Inflammatory macrophage treated with lipopolysaccharide for 4 hours (primary cell): ENCODE results near the gene RAF1.

ENCODE experiments used
- DNase-seq: peaks from one replicate; pipeline ENCODE4 v3.0.0-alpha.2; 2020

The RAF1 gene

GRCh38 chr3:12588039-12589009 lies 75.6 kb downstream of the RAF1 start:
- peak; percentile 27 for DNase-seq

- no peak for DNase-seq
Measured at GRCh38 chr3:12586403-12586802, 77.5 kb downstream of the RAF1 start.

GRCh38 chr3:12585970-12586369 lies 77.9 kb downstream of the RAF1 start:
- DNase-seq: no peak

DNA sequence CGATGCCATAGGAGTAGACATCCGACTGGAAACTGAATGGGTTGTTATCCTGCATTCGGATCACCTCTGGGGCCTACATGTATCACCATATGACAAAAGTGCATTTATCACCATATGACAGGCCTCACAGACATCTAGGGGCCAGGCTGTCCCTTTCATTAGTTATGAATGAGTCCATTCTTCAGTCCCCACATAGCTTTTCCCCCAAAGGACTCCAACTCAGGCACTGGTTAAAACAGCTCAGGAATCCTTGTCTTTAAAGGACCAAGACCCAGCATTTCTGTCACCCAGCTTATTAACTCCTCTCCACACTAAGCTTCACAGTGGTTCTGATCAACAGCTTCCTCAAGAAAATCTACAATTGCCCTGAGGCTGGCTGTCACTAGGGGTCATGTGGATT lies 78.7 kb downstream of the RAF1 start:
- no peak for DNase-seq

DNA sequence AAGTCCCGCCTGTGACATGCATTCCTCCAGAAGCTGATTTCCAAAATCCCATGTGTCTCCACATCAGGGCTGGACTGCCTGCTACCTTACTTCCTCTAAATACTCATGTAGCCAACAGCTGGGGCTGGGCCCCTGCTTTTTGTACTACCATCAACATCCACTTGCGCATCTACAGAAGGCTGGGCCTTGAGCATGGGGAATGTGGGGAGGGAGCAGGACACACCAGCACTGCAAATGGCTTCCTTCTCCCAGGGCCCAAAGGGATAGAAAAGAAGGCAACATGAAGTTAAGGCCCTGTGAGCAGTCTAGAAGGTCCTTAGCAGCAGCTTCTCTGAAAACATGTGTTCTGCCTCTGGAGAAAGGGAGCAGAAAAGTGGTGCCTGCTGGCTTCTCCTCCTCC lies 79.8 kb downstream of the RAF1 start:
- DNase-seq: no peak

DNA sequence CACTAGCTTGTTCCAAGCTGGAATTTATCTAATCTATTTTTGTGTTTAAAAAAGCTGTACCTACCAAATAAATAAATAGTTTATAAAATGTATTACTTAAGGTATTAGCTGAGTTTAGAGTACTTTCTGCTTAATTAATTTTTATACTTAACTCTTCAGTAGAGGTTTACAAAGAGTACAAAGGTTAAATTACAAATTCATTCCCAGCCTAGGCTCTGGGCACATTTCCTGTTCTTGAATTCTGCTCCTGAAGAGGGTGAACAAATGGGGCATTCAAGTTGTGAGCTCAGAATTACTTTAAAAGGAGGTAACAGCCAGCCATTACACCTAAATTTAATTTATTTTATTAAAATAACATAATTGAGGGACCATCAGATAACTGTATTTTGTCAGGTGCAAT lies 80.6 kb downstream of the RAF1 start:
- DNase-seq: no peak

DNA sequence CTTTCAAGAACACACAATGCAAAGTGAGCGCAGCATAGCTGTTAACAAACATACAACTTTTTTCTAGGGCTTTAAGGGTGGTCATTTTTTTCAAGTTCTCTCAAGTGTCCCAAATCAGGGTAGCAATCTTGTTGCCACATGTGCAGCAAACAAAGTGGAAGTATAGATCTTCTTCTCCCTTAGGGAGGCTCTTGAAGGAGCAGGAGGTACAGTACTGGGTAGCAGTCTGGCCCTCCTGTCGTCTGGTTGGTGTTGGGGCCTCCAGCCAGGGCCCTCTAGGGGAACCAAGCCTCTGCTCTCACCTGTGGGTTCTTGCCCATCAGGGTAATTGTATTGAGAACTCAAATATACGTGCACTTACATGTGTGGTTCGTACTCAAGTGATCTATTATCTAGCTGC lies 81.2 kb downstream of the RAF1 start:
- DNase-seq: no peak

DNA sequence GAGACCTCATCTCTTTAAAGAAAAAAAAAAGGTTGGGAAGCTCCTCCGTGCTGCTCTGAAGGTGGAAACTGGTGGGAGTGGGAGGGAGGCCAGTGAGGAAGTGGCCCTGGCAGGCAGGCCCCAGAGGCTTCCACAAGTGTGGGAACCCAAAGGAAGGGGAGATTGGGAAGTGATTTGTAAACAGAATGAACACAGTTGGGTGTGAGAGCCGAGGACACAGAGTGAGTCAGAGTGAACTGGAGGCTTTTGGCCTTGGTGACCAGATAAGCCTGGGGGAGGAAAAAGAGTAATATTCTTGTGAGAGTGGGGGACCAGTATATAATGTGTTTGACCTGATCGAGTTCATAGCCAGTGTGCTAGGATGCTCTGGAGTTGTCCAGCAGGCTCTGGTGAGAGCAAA lies 84.0 kb downstream of the RAF1 start:
- DNase-seq: peak; percentile 65

DNA sequence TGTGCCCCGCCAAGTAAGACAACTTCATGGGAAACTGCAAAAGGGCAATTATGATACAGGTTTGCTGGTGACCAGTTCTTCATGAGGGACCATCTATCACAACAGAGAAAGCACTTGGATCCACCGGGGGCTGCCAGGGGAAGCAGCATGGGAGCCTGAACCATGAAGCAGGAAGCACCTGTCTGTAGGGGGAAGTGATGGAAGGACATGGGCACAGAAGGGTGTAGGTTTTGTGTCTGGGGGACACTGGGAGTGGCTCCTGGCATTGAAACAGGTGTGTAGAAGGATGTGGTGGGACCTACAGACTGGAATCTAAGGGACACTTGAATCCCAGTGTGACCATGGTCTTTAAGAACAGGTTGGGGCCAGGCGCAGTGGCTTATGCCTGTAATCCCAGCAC lies 84.5 kb downstream of the RAF1 start:
- DNase-seq: no peak

GRCh38 chr3:12578742-12579141 lies 85.2 kb downstream of the RAF1 start:
- DNase-seq: no peak

DNA sequence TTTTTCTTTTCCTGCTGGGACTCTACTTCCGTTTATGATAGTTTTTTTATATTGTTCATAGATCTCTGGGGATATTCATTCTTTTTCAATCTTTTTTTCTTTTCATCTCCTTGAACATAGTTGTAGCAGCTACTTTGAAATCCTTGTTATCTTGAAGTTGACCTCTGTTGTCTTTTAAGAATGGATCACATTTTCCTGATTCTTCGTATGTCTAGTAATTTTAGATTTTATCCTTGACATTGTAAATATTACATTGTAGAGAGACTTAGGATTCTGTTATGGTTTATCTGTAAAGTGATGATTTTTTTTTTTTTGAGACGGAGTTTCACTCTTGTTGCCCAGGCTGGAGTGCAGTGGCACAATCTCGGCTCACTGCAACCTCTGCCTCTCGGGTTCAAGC lies 86.5 kb downstream of the RAF1 start:
- no peak for DNase-seq

- DNase-seq: no peak
Measured at GRCh38 chr3:12574661-12575060, 89.3 kb downstream of the RAF1 start.

DNA sequence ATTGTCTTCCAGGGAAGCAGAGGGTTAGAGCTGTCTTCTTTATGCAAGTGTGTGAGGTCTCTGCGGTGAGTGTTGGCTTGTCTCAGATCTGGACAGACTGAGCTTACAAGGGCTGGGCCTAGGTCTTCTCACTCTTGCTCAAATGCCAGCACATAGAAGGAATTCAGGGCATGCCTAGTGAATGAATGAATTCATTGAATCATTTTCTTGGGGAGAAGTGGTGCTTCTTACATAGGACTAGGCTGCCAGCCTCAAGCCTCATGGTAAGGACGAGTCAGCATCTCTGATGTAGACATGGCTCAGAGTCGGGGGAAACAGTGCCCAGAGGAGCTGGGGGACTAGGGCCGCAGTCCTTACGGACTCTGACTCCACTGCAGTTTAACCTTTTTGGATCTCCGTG lies 89.8 kb downstream of the RAF1 start:
- no peak for DNase-seq

GRCh38 chr3:12571986-12572385 lies 91.9 kb downstream of the RAF1 start:
- DNase-seq: no peak

DNA sequence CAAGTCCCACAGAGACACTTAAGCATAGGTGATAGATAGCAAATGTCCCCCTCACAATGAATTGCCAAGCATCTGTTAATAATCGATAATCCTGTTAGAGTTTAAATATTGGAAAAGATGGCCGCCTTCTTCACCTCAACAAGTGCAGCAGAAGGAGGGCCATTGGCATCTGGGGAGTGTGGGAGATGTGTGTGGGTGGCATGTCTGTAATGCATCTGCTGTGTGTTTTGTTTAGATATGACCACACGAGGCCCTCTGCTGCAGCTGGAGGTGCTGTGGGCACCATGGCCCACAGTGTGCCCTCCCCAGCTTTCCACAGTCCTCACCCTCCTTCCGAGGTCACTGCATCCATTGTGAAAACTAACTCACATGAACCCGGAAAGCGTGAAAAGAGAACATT lies 94.1 kb downstream of the RAF1 start:
- no peak for DNase-seq

DNA sequence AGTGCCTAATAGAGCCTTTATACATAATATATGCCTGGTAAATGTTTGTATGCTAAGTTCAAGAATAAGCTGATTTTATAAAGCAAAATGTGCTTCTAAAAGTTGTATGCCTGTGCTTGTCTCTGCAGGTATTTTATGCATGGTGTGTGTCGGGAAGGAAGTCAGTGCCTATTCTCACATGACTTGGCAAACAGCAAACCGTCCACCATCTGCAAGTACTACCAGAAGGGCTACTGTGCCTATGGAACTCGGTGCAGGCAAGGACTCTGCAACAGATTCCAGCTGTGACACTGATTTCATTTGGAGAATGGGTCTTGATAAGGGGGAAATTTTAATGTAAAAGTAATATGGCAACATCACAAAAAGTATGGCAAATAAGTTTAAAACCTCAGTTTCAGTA lies 95.2 kb downstream of the RAF1 start:
- DNase-seq: no peak

GRCh38 chr3:12566976-12567375 lies 96.9 kb downstream of the RAF1 start:
- no peak for DNase-seq

- DNase-seq: no peak
Measured at GRCh38 chr3:12562451-12562850, 101.5 kb downstream of the RAF1 start.

DNA sequence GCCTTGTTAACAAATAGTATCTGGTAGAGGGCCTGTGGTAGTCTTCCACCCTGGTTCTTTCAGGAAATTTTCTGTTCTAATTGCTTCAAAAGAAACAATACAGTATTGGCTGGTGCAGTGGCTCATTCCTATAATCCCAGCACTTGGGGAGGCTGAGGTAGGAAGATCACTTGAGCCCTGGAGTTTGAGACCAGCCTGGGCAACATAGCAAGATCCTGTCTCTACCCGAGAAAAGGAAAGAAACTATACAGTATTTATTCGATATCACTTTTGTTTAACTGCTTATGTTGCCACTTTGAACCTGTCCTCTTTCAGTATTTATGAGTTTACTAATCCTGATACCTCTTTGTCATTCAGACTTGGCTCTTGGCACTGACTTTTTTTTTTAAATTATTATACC lies 102.5 kb downstream of the RAF1 start:
- no peak for DNase-seq

DNA sequence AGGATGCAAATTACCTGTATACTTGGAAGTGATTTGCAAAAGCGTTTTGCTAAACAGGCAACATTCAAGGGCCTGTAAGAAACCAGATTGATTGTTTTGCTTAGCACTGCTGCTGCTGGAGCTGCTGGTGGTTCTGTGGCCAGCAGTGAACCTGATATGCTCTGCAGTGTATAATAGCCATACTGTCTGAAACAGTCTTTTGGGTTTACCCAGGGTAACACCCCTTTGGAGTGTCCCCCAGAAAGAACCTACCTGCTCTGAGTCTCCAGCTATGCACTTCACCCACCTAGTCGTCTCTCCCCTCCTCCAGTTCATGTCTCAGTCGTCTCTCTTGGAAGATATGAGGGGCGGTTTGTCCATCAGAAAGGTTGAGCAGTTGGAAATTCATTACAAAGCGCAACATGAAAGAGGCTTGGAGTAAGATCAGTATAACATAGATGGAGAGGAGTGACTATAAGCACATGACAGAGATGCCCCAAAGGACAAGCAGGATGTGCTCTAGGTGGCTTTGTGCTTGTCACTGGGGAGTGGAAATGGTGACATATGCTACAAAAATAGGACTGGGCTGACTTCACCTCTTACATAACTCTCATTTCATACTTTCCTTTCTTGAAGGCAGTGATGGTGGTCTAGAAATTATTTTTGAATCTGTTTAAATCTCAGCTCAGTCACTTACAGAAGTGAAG lies 103.3 kb downstream of the RAF1 start:
- DNase-seq: peak; percentile 59

DNA sequence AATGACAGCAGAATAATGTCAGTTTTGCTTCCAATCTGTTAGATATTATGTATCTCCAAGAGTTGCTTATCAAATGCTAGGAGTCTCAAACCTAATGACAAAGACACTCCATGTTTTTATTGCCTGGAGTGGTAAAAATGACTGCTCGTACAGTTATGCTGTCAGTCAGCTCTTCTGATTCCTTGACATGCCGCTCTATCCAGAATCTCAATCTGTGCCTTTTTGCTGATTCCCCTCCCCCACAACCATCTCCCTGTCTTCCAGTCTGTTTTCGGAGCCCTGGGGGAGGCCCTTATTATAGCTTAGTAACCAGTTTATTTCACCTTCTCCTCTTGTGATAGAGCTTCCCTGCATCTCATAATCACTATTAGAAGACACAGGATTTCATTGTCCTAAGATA lies 104.4 kb downstream of the RAF1 start:
- no peak for DNase-seq

DNA sequence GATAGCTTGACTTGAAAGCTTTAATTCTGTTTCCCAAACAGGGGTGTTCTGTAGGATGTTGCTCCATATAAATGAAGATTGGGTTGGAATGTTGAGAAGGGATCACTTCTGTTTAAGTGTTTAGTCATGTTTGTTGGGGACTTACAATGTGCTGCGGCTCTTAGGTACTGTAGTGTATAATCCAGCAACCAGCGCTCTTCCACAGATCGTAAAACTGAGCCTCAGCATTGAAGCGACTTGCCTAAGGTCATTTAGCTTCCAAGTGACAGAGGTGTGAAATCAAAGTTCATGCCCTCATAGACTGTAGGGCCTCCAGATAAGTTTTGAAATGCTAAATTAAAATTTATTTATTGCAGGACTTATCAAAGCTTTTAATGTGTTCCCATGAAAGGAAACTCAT lies 105.2 kb downstream of the RAF1 start:
- DNase-seq: no peak

GRCh38 chr3:12557473-12558100 lies 106.3 kb downstream of the RAF1 start:
- DNase-seq: peak; percentile 62
